ENCODE data around the gene RPGRIP1.
"Not testable (repeated sequence)": the region's sequence is repeated elsewhere in the genome, so short reads cannot be mapped to it uniquely, and the experiment has no call there.

Gene RPGRIP1

GRCh38 chr14:21302013-21302835 is 22.3 kb downstream of the RPGRIP1 start:
- DNase-seq: no peak

GRCh38 chr14:21302836-21303140 is 22.9 kb downstream of the RPGRIP1 start:
- DNase-seq: not testable (repeated sequence)

DNA sequence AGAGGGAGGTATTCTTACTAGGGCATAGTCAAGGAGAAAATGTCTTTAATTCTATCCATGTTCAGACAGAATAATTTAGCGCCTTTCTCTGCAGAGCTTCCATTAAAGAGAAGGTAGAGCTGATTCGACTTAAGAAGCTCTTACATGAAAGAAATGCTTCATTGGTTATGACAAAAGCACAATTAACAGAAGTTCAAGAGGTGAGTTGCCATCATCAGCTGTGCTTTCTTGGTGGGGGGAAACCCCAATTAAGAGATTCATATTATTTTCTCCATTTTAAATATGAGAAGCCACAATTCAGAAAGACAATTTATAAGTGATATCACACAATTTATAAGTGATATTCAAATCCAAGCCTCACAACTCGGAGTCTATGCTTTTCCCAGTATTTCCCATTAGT is 27.8 kb downstream of the RPGRIP1 start:
- no peak for DNase-seq

DNA sequence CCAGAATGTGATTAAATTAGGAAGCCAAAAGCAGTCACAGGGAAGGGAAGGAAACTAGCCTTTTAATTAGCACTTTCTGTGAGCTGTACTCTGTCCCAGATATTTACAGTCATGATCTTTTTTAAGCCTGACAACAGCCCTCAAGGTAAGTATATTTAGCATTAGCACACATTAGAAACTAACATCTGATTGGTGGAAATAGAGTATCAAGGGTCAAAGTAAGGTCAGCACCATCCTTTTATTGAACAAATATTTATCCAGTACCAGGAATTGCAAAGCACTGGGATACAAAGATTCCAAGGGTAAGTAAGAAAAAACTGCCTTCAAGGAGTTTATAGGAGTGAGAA is 28.2 kb downstream of the RPGRIP1 start:
- no peak for DNase-seq

GRCh38 chr14:21308479-21309237 is 28.8 kb downstream of the RPGRIP1 start:
- no peak for DNase-seq

GRCh38 chr14:21309238-21309636 is 29.4 kb downstream of the RPGRIP1 start:
- DNase-seq: no peak

DNA sequence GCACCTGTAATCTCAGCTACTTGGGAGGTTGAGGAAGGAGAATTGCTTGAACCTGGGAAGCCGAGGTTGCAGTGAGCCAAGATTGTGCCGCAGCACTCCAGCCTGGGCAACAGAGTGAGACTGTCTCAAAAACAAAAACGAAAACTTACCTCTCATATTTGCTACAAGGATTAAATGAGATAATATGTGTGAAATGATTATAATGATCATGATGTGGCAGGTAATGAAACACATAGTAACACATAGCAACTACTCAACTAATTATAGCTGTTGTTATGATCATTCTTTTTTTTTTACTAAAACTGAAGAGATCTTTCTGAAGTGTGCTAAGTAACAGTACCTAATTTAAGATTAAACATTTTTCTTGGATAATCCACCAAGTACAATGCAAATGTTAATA is 30.1 kb downstream of the RPGRIP1 start:
- DNase-seq: no peak

DNA sequence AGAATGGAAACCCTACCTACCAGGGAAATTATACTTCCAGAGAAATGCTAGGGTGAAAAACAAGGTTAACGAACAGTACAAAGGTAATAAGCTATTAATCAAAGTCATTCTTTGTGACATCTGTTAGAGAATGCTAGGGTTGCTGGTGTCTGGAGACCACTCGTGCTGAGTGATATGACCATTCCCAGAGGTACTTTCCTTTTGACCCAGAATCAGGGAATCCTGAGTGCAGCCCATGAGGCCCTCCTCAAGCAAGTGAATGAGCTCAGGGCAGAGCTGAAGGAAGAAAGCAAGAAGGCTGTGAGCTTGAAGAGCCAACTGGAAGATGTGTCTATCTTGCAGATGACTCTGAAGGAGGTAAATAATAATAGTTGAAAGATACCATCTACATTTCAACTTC is 31.7 kb downstream of the RPGRIP1 start:
- DNase-seq: no peak

DNA sequence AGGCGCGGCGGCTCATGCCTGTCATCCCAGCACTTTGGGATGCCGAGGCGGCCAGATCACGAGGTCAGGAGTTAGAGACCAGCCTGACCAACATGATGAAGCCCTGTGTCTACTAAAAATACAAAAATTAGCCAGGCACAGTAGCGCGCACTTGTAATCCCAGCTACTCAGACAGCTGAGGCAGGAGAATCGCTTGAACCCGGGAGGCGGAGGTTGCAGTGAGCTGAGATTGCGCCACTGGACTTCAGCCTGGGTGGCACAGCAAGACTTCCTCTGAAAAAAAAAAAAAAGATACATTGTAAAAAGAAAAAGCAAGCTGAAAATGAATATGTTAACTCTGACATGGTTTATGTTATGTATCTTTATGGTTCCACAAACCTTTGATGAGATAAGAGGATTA is 33.6 kb downstream of the RPGRIP1 start:
- DNase-seq: no peak

DNA sequence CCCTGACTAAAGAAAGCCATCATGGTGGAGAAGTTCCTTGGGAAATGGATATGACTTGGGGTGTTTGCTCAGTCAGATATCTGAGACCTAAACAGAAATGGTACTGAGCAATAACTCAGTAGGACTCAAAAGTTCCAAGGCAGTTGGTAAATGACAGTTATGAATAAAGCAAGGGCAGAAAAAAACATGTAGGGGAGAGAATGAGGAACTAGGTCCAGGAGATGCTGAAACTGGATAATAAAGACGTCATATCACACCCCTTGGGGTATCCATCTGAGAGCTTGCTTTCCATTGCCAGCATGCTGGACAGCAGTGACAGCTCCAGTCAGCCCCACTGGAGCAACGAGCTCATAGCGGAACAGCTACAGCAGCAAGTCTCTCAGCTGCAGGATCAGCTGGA is 37.5 kb downstream of the RPGRIP1 start:
- no peak for DNase-seq

DNA sequence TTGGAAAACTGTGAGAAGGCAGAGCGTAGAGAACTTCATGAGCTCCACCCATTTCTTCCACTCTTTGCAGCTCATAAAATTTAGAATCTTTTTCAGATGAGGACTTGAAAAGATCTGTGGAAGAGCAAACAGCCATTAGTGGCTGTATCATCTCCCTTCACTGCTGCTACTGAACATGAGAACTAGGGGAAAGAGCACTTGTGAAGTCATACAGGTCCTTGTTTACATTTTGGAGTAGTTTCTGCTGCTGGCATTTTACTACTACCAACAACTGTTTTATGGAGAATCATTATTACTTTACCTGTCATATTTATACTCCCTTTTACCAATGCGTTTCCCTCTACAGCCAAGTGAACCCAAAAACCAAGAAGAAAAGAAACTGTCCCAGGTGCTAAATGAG is 41.0 kb downstream of the RPGRIP1 start:
- DNase-seq: no peak

GRCh38 chr14:21322716-21323115 is 42.8 kb downstream of the RPGRIP1 start:
- no peak for DNase-seq

DNA sequence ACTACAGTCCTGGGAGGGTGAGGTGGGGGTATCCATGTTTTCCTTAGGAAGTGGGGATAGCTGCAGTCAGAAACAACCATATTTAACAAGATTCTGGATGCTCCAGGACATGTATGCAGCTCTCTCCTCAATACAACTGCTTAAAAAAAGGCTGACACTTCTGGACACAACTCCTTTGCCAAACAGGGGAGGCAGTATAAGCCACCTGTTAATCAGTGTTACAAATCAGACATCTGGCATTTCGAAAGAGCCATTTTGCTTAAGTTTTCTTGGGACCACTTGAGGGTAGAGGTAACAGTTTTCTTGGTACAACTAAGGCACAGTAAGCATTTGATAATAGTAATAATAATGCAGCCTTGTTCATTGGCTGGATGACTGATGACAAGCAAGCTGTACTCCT is 47.1 kb downstream of the RPGRIP1 start:
- DNase-seq: no peak
